HEK293T (cell line): ENCODE measurements around the gene TPI1.

Experiments
- CTCF ChIA-PET: fragments of 350-600 bp; formaldehyde crosslinking; extraction: SDS; loops from one replicate; lab custom pipeline; 2021; ENCODE audit warnings: antibody characterized with exemption, inconsistent platforms; lab: Yijun Ruan, JAX
- POLR2A ChIA-PET: fragments of 350-600 bp; formaldehyde crosslinking; extraction: SDS; loops from one replicate; lab custom pipeline; 2020; ENCODE audit warnings: antibody characterized with exemption, inconsistent platforms; lab: Yijun Ruan, JAX
- DNase-seq: peaks from one replicate; pipeline ENCODE4 v3.0.0; 2012; ENCODE audit warnings: mixed read lengths; ENCODE audit errors: extremely low spot score
- ARNT ChIP-seq: fragments of 450-650 bp; IDR thresholded peaks from 2 replicates; pipeline ENCODE4 v1.6.1; 2017; ENCODE audit warnings: mild to moderate bottlenecking
- BHLHE40 ChIP-seq: fragments of 450-650 bp; IDR thresholded peaks from 2 replicates; pipeline ENCODE4 v1.6.1; 2016; ENCODE audit warnings: mild to moderate bottlenecking, moderate library complexity, borderline replicate concordance
- CTBP1 ChIP-seq: fragments of 450-650 bp; IDR thresholded peaks from 2 replicates; pipeline ENCODE4 v1.6.1; 2016; ENCODE audit warnings: borderline replicate concordance
- ELF4 ChIP-seq: fragments of 450-650 bp; IDR thresholded peaks from 2 replicates; pipeline ENCODE4 v1.6.1; 2017; ENCODE audit warnings: antibody characterized with exemption
- FOXA1 ChIP-seq: fragments of 450-650 bp; IDR thresholded peaks from 2 replicates; pipeline ENCODE4 v1.6.1; 2016; ENCODE audit warnings: mild to moderate bottlenecking
- FOXK2 ChIP-seq: fragments of 450-650 bp; IDR thresholded peaks from 2 replicates; pipeline ENCODE4 v1.6.1; 2016; ENCODE audit warnings: mild to moderate bottlenecking
- FOXM1 ChIP-seq: fragments of 450-650 bp; IDR thresholded peaks from 2 replicates; pipeline ENCODE4 v1.6.1; 2017; ENCODE audit warnings: mild to moderate bottlenecking, borderline replicate concordance
- HDGF ChIP-seq: fragments of 450-650 bp; IDR thresholded peaks from 2 replicates; pipeline ENCODE4 v1.6.1; 2017; ENCODE audit warnings: antibody characterized with exemption, borderline replicate concordance
- L3MBTL2 ChIP-seq: fragments of 450-650 bp; conservative IDR thresholded peaks from 2 replicates; pipeline ENCODE4 v1.6.1; 2016; ENCODE audit warnings: mild to moderate bottlenecking
- LEF1 ChIP-seq: fragments of 450-650 bp; IDR thresholded peaks from 2 replicates; pipeline ENCODE4 v1.6.1; 2017; ENCODE audit warnings: mild to moderate bottlenecking, borderline replicate concordance
- NFRKB ChIP-seq: fragments of 450-650 bp; IDR thresholded peaks from 2 replicates; pipeline ENCODE4 v1.6.1; 2016; ENCODE audit warnings: mild to moderate bottlenecking, moderate library complexity
- SP1 ChIP-seq: fragments of 450-650 bp; IDR thresholded peaks from 2 replicates; pipeline ENCODE4 v1.6.1; 2017
- SUZ12 ChIP-seq: fragments of 450-650 bp; IDR thresholded peaks from 2 replicates; pipeline ENCODE4 v1.6.1; 2016; ENCODE audit warnings: mild to moderate bottlenecking
- TARDBP ChIP-seq: fragments of 450-650 bp; IDR thresholded peaks from 2 replicates; pipeline ENCODE4 v1.6.1; 2016
- ZNF384 ChIP-seq: fragments of 450-650 bp; IDR thresholded peaks from 2 replicates; pipeline ENCODE4 v1.6.1; 2016
- TF ChIP-seq, protein P1 (sequence below): fragments of 450-650 bp; IDR thresholded peaks from 2 replicates; pipeline ENCODE4 v1.6.1; 2016

TPI1 gene

DNA sequence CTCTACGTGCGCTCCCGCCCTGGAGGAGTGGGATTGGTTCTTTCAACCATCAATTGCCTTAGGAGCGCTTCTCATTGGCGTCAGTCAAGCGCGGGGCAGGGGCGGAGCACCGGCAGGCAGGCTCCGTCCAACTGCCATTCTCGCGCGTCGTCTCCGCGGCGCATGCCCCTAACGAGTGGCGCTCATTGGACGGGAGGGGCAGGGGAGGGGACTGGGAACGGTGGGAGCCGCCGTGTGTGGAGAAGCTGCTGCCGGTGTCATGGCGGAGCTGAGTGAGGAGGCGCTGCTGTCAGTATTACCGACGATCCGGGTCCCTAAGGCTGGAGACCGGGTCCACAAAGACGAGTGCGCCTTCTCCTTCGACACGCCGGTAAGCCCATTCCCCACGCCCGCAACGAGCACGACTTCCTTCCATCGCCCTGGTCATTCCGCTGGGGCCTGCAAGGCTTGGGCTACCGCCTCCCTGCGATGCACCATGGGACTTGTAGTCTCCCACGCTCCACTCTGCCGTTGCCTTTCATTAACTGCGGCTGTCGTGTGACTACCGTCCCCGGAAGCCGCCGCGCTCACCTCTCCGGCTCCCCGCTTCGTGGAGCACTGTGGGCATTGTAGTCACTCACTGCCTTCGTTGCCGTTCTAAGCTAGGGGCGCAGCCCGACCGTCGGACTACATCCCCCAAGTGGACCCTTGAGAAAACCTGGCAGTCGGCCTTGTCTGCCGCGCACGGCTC is 15.2 kb upstream of the TPI1 start, which contains the start of gene USP5:
Gene USP5 (plus strand): TSS at position 230 of the 730 bp plus-strand sequence. CDS start 30 bp downstream, at position 260.
- TF ChIP-seq SUZ12 = peak; percentile 99
- TF ChIP-seq, protein P1, sequence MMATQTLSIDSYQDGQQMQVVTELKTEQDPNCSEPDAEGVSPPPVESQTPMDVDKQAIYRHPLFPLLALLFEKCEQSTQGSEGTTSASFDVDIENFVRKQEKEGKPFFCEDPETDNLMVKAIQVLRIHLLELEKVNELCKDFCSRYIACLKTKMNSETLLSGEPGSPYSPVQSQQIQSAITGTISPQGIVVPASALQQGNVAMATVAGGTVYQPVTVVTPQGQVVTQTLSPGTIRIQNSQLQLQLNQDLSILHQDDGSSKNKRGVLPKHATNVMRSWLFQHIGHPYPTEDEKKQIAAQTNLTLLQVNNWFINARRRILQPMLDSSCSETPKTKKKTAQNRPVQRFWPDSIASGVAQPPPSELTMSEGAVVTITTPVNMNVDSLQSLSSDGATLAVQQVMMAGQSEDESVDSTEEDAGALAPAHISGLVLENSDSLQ = peak; percentile 98
- no peak for TF ChIP-seq CTBP1
- peak; percentile 100 for TF ChIP-seq ELF4
- peak; percentile 83 for TF ChIP-seq L3MBTL2
- no peak for TF ChIP-seq FOXK2
- TF ChIP-seq HDGF = 0 out of 2 replicates have a peak, but pooled peaks have one; percentile 45
- DNase-seq = peak; percentile 94
- POLR2A ChIA-PET = interaction anchor here (0.5 to 5.5 kb wide), 37 partner anchors 9 to 381 kb away, joined by 3 to 214 read pairs (median 5); partner anchors contain the start of genes C12orf57, COPS7A, GNB3 and GPR162
- CTCF ChIA-PET = interaction anchor here (0.7 to 3.9 kb wide), 11 partner anchors 16 to 238 kb away, joined by 3 to 28 read pairs (median 4); partner anchors contain the start of genes MLF2, RNU7-1 and SPSB2

- no peak for DNase-seq
- CTCF ChIA-PET = interaction anchor here (0.7 to 3.9 kb wide), 7 partner anchors 16 to 239 kb away, joined by 3 to 28 read pairs (median 4); partner anchors contain the start of genes RNU7-1 and SPSB2
- POLR2A ChIA-PET = interaction anchor here (0.5 to 5.5 kb wide), 19 partner anchors 9 to 239 kb away, joined by 3 to 214 read pairs (median 9); partner anchors contain the start of genes C12orf57, COPS7A, GNB3 and GPR162
- TF ChIP-seq ARNT = no peak
- no peak for TF ChIP-seq SP1
- no peak for TF ChIP-seq FOXA1
- TF ChIP-seq L3MBTL2 = no peak
- TF ChIP-seq NFRKB = no peak
- TF ChIP-seq, protein P1 = no peak
- no peak for TF ChIP-seq FOXK2
- TF ChIP-seq TARDBP = no peak
- TF ChIP-seq CTBP1 = no peak
- no peak for TF ChIP-seq ELF4
- TF ChIP-seq ZNF384 = no peak
- TF ChIP-seq HDGF = no peak
- TF ChIP-seq FOXM1 = no peak
- TF ChIP-seq BHLHE40 = no peak
- TF ChIP-seq SUZ12 = no peak
- no peak for TF ChIP-seq LEF1
These were observed 14.5 kb upstream of the TPI1 start for GRCh38 chr12:6852651-6853354.

GRCh38 chr12:6853626-6854025 is 13.7 kb upstream of the TPI1 start:
- DNase-seq = no peak
- TF ChIP-seq ZNF384 (no peak), FOXK2 (no peak), BHLHE40 (no peak), SUZ12 (no peak), ARNT (no peak), TARDBP (no peak), SP1 (no peak), ELF4 (no peak)
- POLR2A ChIA-PET = interaction anchor here (2.9 to 5.5 kb wide), 6 partner anchors 15 to 130 kb away, joined by 15 to 214 read pairs (median 44); partner anchors contain the start of genes C12orf57, COPS7A, MLF2 and P3H3
- CTCF ChIA-PET = interaction anchor here (1.1 to 3.9 kb wide), 4 partner anchors 16 to 239 kb away, joined by 3 to 28 read pairs (median 15); partner anchors contain the start of gene SPSB2

DNA sequence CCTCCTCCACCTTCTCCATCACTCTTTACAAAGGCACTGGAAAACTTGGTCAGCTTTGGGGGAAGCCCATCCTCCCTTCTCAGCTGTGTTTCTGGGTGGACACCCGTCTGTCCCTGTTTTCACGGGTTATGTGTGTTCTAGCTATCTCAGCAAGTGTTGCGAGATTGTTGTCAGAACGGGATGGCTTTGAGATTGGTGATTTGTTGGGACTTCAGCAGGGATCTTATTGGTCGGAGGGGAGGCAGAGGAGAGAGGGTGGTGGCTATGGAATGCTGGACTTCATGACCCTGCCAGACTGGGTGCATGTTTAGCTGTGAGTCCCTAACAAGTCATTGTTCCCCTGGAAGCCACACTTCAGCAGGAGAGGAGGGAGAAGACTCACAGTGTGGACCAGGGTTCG is 13.3 kb upstream of the TPI1 start:
- TF ChIP-seq HDGF (no peak), FOXK2 (no peak), FOXM1 (no peak), FOXA1 (no peak), LEF1 (no peak)
- ChIA-PET POLR2A (interaction anchor here (4.0 to 5.5 kb wide), 2 partner anchors 15 to 102 kb away, joined by 51 to 214 read pairs; partner anchors contain the start of genes MLF2, SPSB2 and TPI1), CTCF (interaction anchor here (0.6 to 3.1 kb wide), 4 partner anchors 15 to 297 kb away, joined by 3 to 28 read pairs (median 4); partner anchors contain the start of gene SPSB2)
- no peak for DNase-seq

DNA sequence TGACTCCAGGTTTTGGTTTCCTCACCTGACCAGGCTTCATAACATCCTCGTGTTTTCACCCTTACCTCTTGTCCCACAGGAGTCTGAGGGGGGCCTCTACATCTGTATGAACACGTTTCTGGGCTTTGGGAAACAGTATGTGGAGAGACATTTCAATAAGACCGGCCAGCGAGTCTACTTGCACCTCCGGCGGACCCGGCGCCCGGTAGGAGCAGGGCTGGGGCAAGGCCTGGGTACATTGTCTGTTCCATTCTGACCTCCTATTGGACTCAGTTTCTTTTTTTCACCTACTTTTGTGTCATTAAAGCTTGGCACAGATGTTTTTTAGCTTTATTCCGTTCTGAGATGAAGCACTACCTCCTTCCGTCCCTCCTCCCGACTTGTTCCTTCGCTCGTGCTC is 12.0 kb upstream of the TPI1 start:
- TF ChIP-seq ZNF384 (no peak), ELF4 (no peak), FOXK2 (no peak), SUZ12 (no peak), TARDBP (no peak), LEF1 (no peak), SP1 (no peak), FOXM1 (no peak), FOXA1 (no peak), L3MBTL2 (no peak), BHLHE40 (no peak), CTBP1 (no peak), ARNT (no peak), NFRKB (no peak), HDGF (no peak)
- TF ChIP-seq, protein P1 = no peak
- no peak for DNase-seq
- POLR2A ChIA-PET = interaction anchor here (5.5 kb wide), 1 partner anchor 13 kb away, joined by 214 read pairs; the partner anchor contains the start of genes SPSB2 and TPI1
- CTCF ChIA-PET = interaction anchor here (0.6 to 0.9 kb wide), 2 partner anchors 14 to 17 kb away, joined by 3 to 4 read pairs; partner anchors contain the start of gene SPSB2
